K562 (cell line): ENCODE data around the gene HEBP2. TPM values are rescaled to one million over a fixed set of nuclear protein-coding genes. Genes with fewer than 3 reads are reported as not detected.

ENCODE experiments used
- BACH1 ChIP-seq: fragments of 200-800 bp; sonication (Bioruptor generic); IDR thresholded peaks from 2 replicates; pipeline ENCODE4 v1.6.1; 2016; ENCODE audit warnings: missing genetic modification characterization, missing compliant biosample characterization
- BCLAF1 ChIP-seq, 2 experiments: fragments of 450-650 bp in 1 of 2; IDR thresholded peaks; 2 replicates each; pipeline ENCODE4 v1.6.1; 2011 to 2017; ENCODE audit warnings: low read depth in 2 of 2, antibody characterized with exemption in 1 of 2, borderline replicate concordance in 1 of 2, low read length in 1 of 2, mild to moderate bottlenecking in 1 of 2, mixed read lengths in 1 of 2; ENCODE audit not compliant: control insufficient read depth in 1 of 2
- CBX1 ChIP-seq: sonication (generic); IDR thresholded peaks from 2 replicates; pipeline ENCODE4 v1.6.1; 2016; ENCODE audit warnings: antibody characterized with exemption, low read depth, mild to moderate bottlenecking
- E2F3 ChIP-seq: fragments of 250-450 bp; sonication (Bioruptor Pico); IDR thresholded peaks from 2 replicates; pipeline ENCODE4 v1.4.0; 2020; ENCODE audit warnings: mild to moderate bottlenecking
- FOXJ2 ChIP-seq: fragments of 200-800 bp; sonication (Bioruptor generic); IDR thresholded peaks from 2 replicates; pipeline ENCODE4 v1.6.1; 2016; ENCODE audit warnings: missing genetic modification characterization, missing compliant biosample characterization
- LEF1 ChIP-seq: fragments of 450-650 bp; IDR thresholded peaks from 2 replicates; pipeline ENCODE4 v1.6.1; 2016; ENCODE audit warnings: mild to moderate bottlenecking
- MTA3 ChIP-seq: fragments of 450-650 bp; formaldehyde crosslinking; IDR thresholded peaks from 2 replicates; pipeline ENCODE4 v1.6.1; 2017; ENCODE audit warnings: mild to moderate bottlenecking, borderline replicate concordance
- NFRKB ChIP-seq: fragments of 450-650 bp; IDR thresholded peaks from 2 replicates; pipeline ENCODE4 v1.6.1; 2016; ENCODE audit warnings: low read depth
- NR2C2 ChIP-seq, 2 experiments: fragments of 200-800 bp in 1 of 2; sonication (Bioruptor generic) in 1 of 2; sonication (generic) in 1 of 2; formaldehyde crosslinking in 1 of 2; IDR thresholded peaks; 2 replicates each; pipeline versions ENCODE4 v1.6.1 to v1.8.0; 2016 to 2022; ENCODE audit warnings: mild to moderate bottlenecking in 1 of 2, missing compliant biosample characterization in 1 of 2, missing genetic modification characterization in 1 of 2, missing genetic modification reagents in 1 of 2
- POLR3G ChIP-seq: IDR thresholded peaks from 2 replicates; pipeline ENCODE4 v1.6.1; 2011; ENCODE audit not compliant: insufficient read length, insufficient replicate concordance; ENCODE audit errors: extremely low read depth
- PTRF ChIP-seq: fragments of 450-650 bp; IDR thresholded peaks from 2 replicates; pipeline ENCODE4 v1.6.1; 2016; ENCODE audit warnings: mild to moderate bottlenecking, missing genetic modification characterization, missing compliant biosample characterization
- RBM34 ChIP-seq: fragments of 200-400 bp; formaldehyde crosslinking; IDR thresholded peaks from 2 replicates; pipeline ENCODE4 v1.6.1; 2018; ENCODE audit warnings: low read length, borderline replicate concordance; ENCODE audit not compliant: insufficient read depth
- SAP30 ChIP-seq: fragments of 200-600 bp; sonication (generic); IDR thresholded peaks from 2 replicates; pipeline ENCODE4 v1.6.1; 2012; ENCODE audit warnings: borderline replicate concordance, low read depth, mild to moderate bottlenecking, moderate library complexity, low read length, control low read depth, inconsistent platforms; ENCODE audit not compliant: insufficient read depth, poor library complexity, severe bottlenecking
- SIN3A ChIP-seq, 2 experiments: fragments of 150-350 bp in 1 of 2; IDR thresholded peaks; 2 replicates each; pipeline ENCODE4 v1.6.1; 2011 to 2016; ENCODE audit warnings: borderline replicate concordance in 2 of 2, low read depth in 2 of 2, low read length in 2 of 2, mild to moderate bottlenecking in 2 of 2, moderate library complexity in 2 of 2; ENCODE audit not compliant: control insufficient read depth in 1 of 2
- TAL1 ChIP-seq: fragments of 450-650 bp; IDR thresholded peaks from 2 replicates; pipeline ENCODE4 v1.6.1; 2016; ENCODE audit warnings: mild to moderate bottlenecking
- ZBED1 ChIP-seq: IDR thresholded peaks from 2 replicates; pipeline ENCODE4 v1.6.1; 2014
- ZNF165 ChIP-seq: fragments of 250-450 bp; sonication (Bioruptor Pico); IDR thresholded peaks from 2 replicates; pipeline ENCODE4 v1.4.0; 2020; ENCODE audit warnings: borderline replicate concordance
- ZNF277 ChIP-seq: fragments of 250-450 bp; sonication (Bioruptor Pico); IDR thresholded peaks from 2 replicates; pipeline ENCODE4 v1.8.0; 2022; ENCODE audit warnings: inconsistent platforms, mild to moderate bottlenecking, moderate library complexity, borderline replicate concordance
- ZNF384 ChIP-seq: IDR thresholded peaks from 2 replicates; pipeline ENCODE4 v1.6.1; 2012; ENCODE audit warnings: low read depth, low read length, improper control_type of control experiment
- ZNF76 ChIP-seq: fragments of 250-450 bp; sonication (Bioruptor Pico); IDR thresholded peaks from 2 replicates; pipeline ENCODE4 v1.4.0; 2020; ENCODE audit warnings: mild to moderate bottlenecking, moderate library complexity, borderline replicate concordance
- ZSCAN32 ChIP-seq: fragments of 450-650 bp; formaldehyde crosslinking; IDR thresholded peaks from 2 replicates; pipeline ENCODE4 v1.4.0; 2020; ENCODE audit warnings: mild to moderate bottlenecking, moderate library complexity
- polyA plus RNA-seq, 8 experiments: library from polyadenylated mRNA; depleted of rRNA in 4 of 8; stranded (reverse) in 5 of 8; unstranded in 3 of 8; fragments of >200 nt; fragmentation: Nextera tagmentation in 2 of 8; fragmentation: Illumina TruSeq in 1 of 8; extraction: Ambion mirVana in 2 of 8; extraction: Trizol in 1 of 8; gene quantifications; 2 replicates each; pipeline versions ENCODE4 v1.2.1 to v1.2.3, GENCODE V29; 2011 to 2014; ENCODE audit warnings: inconsistent platforms in 1 of 8, missing spikeins in 1 of 8
- total RNA-seq, 7 experiments: library from RNA; depleted of rRNA in 6 of 7; stranded (reverse); fragments of >200 nt in 6 of 7; fragmentation: Illumina TruSeq in 2 of 7; extraction: Trizol in 2 of 7; gene quantifications; 2 replicates each; pipeline versions ENCODE4 v1.2.1 to v1.2.3, GENCODE V29; 2011 to 2021; ENCODE audit warnings: low replicate concordance in 1 of 7

Gene HEBP2
- total and polyA plus RNA-seq, 9 of the 15 experiments (the other 6 are each of a cell fraction or from before 2014, with no cell fraction given) = 8.5 to 63.7 (median 36.9) TPM

- TF ChIP-seq NR2C2 (CRISPR knock-in tag; IDR thresholded peaks at IDR 0.05) (no peak), NR2C2 (tag; IDR thresholded peaks at IDR 0.05) (peak; percentile 35), SAP30 (no peak), BCLAF1 (IDR thresholded peaks at IDR 0.05; ENCODE audit: borderline replicate concordance in 1 of 2, control insufficient read depth in 1 of 2, low read depth in 2 of 2, low read length in 1 of 2) (no peak), LEF1 (no peak; the same call in 1 of the 2 replicates), ZNF76 (CRISPR knock-in tag) (0 out of 2 replicates have a peak, but pooled peaks have one; percentile 50), TAL1 (no peak), ZSCAN32 (CRISPR knock-in tag) (peak; percentile 75; the same call in 1 of the 2 replicates), MTA3 (no peak), FOXJ2 (tag) (peak; percentile 68; the same call in 1 of the 2 replicates), NFRKB (peak; percentile 67; the same call in 1 of the 2 replicates), ZBED1 (no peak), ZNF277 (CRISPR knock-in tag) (no peak), E2F3 (CRISPR knock-in tag) (no peak), POLR3G (no peak), CBX1 (no peak), RBM34 (no peak), ZNF165 (CRISPR knock-in tag) (0 out of 2 replicates have a peak, but pooled peaks have one; percentile 15), SIN3A (IDR thresholded peaks at IDR 0.05; ENCODE audit: borderline replicate concordance in 2 of 2, control insufficient read depth in 1 of 2, low read depth in 2 of 2, low read length in 2 of 2) (no peak), ZNF384 (no peak), BACH1 (tag) (peak; percentile 16; the same call in 1 of the 2 replicates), PTRF (tag) (no peak)
Measured at GRCh38 chr6:138393871-138394783, 9.9 kb upstream of the HEBP2 start (continued).
